GM21367 (cell line): Measurements from ENCODE around the gene IGSF22.

ENCODE experiments used
- ATAC-seq: cut with Tn5 transposase; IDR thresholded peaks from one replicate; pipeline ENCODE4 v1.9.1; 2021; ENCODE audit not compliant: unreplicated experiment

Gene IGSF22

DNA sequence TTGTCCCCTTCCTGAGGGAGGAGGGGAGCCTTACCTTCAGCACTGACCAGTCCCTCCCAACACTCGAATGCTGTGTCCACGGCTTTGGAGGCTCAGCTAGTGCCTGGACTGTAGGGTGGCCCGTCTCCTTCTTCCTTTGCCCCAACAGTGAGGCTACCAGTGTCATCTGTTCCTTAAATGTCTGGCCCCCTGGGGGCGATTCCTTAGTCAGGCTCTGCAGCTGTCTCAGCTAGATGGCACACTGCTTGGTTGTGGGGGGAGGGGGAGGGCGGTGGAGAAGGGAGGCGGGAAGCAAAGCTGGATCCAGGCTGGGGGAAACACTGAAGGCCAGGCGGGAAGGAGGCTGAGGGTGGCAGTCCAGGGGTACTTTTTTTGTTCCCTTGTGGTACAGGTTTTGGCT is at the start of gene IGSF22:
Gene IGSF22 (minus strand): TSS at position 149 of the 400 bp plus-strand sequence. CDS start 1,952 bp downstream, outside the sequence.
- no peak for ATAC-seq

DNA sequence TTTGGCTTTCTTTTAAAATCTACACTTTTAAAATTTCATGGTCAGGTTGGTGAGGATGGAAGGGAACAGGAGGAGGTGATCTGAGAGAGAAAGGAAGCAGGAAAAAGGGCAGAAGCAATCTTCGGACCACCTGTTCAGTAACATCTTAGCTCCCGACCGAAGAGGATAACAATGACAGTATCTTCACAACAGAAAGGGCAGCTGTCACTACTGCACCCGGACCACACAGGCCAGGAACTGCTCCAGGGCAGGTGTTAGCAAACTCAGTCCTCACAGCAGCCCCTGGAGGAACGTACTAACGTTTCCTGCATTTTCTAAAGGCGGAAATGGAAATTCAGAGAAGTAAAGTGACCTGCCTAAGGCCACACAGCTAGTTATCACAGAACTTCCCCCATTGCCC is 48.8 kb upstream of the IGSF22 start:
- ATAC-seq = no peak

DNA sequence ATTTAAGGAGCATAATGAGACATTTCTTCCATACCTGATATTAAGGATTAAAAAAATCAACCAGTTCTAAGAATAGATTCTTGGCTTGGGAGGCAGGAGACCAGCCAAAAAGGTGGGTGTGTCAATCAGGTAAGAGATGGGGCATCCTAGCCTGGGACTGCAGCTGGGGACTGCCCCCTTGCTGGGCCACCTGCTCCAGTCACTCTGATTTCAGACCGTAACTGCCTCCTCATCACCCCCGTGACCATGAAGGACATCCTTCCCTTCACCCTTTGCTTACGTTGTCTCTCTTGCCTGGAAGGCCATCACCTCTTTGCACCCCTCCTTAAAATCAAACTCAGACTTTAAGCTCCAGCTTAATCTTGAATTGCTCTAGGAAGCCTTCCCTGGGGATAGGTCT is 47.7 kb upstream of the IGSF22 start:
- no peak for ATAC-seq

DNA sequence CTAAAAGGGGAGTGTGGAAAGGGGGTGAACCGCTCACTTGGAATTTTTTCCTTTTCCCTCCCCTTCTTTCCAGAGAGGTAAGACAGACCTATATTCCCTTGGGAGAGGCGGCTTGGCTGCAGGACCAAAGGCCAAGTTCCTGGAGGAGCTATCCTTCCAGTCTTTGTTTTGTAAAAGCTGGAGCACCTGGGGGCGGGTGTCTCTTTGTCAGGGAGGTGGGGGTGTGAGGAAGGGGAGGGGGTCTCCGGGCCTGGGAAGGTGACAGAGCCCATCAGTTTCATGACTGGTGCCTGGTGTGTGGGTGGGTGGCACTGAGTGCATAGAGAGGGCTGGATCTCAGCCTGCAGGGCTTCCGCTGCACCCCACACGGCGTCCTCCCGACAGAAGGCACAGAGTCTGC is 47.1 kb upstream of the IGSF22 start:
- no peak for ATAC-seq

DNA sequence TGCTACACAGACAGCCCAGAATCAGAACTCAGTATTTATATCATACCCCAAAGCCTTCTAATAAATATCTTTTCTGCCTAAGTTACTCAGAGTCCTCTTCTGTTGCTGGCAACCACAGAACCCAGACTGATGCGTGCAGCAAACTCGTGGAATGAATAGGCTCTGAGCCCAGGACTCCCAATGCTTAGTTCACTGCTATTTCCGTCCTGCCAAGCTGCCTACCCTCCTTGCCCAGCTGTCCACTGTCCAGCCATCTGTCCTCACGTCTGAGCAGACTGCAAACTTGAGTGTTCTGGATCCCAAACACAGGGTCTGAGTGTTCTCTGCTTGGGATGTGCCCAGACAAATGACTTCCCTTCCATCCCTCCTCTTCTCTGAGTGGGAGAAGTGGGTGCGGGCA is 46.2 kb upstream of the IGSF22 start:
- ATAC-seq = no peak

DNA sequence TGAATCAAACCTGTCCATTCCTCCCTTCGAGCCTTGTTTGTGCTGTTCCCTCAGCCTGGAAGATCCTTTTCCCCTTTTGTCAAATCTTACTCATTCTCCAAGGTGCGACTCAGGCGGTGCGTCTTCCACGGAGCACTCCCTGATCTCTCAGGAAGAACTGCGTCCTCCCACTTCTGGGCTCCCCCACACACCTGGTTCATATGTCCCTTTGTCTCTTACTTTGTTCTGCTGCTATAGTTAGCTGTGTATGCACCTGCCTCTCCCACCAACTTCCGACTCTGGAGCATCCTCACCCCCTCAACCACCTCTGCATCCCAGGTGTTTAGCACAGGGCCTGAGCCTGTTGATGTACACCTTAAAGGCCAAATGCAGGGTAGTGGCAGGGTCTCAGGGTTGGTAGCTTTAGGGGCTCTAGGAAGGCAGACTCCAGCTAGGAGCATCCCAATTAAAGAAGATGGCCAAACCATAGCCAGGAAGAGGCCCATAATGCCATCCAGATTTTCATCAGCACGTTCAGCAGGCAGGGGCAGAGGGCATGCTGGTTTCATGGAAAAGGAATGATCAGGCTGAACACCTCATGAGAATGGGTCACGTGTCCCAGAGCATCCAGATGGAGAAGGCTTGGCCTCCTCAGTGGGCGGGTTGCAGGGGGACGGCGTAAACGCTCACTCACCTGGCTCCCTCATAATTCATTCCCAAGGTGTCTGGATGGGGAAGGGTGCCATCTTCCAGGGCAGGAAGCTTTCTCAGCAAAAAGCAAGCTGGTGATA is 45.5 kb upstream of the IGSF22 start:
- ATAC-seq = no peak

DNA sequence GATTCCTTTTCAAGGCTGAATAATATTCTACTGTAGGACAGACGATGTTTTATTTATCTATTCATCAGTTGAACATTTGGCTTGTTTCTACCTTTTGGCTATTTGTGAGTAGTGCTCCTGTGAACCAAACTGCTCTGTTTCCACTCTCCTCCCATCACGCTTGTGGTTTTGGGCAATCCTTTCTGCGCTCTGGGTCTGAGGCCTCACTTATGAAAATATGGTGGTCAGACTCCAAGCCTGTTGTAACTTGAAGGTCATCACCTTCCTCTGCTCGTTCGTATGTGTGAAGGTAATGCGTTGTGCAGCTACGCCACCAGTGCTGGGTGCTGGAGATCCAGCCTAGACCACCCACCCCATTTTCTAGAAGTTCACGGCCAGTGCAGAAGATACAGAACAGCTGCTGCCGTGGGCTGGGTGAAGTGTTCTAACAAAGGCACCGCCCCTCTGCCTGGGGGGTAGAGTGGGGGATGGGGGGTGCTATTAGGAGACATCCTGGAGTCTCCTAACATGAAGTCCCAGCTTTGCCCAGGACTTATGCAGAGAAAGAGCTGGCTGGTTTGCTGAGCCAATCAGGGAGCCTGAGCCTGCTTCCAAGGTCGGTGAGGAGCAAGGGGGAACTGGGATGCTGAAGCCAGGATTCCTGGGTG is 44.6 kb upstream of the IGSF22 start:
- ATAC-seq = no peak

DNA sequence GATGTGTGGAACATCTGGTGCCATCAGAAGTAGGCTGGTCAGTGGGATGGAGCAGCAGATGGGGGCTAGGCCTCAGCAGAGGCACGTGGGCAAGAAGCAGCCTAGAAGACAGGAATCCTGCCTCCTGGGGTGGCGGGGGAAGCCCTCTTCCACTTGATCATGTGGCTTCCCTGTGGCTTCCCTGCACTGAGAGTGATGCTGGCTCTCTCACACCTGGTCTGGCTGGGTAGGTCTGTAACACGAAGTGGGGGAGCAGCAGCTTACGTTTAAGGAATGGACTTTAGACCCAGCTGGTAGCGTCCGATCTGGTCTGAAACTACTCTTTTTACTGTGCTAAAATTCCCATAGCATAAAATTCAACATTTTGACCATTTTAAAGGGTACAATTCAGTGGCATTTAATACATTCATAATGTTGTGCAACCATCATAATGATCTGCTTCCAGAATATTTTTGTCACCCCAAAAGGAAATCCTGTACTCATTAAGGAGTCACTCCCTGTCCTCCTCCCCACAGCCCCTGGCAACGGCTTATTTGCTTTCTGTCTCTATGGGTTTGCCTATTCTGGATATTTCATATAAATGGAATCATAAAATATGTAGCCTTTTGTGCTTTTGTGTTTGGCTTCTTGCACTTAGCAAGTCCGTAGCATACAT is 43.9 kb upstream of the IGSF22 start:
- ATAC-seq = peak; percentile 29

DNA sequence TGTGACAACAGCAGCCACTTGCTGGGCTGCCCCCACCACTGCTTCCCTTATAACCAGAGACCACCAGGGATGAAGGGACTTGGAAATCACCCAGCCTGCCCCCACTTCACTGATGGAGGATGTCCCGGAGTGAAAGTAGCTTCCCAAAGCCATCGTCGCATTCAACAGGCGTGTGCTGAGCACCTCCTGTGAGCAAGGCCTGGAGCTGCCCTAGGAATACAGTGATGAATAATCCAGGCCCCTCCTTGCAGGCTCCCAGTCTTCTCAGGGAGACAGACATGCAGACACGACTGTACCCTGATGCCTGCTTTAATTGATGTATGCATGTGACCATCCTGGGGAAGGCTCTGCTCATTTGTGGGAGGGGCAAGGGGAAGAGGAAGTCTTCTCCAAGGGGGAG is 43.0 kb upstream of the IGSF22 start:
- ATAC-seq = no peak

DNA sequence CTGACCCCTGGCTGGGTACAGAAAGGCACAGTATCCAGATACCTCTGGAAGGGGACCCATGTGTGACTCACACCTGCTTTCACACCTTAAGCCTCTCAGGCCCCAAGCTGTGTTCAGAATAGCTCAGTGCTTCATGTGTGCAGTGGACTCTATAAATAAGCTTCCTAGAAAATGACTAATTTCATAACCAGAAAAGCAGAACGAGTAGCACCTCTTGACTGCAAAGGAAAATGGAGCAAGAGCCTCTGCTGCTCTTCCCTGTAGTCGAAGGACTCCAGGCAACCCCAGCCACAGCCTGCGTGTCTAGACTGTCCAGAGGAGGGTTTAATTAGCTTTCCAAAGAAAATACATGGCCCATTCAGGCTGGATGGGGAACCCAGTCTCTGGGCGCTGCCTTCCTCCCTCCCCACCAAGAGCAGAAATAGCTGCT is 42.5 kb upstream of the IGSF22 start:
- peak; percentile 92 for ATAC-seq

DNA sequence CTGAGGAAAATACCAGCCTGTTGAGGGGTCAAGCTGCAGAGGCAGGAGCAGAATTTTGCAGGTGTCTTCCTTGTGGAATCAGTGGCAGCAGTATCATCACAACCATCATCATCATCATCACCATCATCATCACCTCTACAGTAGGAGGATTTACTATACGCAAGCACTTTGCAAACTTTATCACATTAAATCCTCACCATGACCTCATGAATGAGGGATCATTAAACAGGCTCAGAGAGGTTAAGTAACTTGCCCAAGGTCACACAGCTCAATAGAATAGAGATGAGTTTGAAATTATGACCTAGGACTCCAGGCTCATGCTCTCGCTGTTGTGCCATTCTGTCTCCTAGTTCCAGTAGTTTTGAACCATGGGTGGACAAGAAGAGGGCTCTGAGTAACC is 40.0 kb upstream of the IGSF22 start:
- ATAC-seq = no peak

DNA sequence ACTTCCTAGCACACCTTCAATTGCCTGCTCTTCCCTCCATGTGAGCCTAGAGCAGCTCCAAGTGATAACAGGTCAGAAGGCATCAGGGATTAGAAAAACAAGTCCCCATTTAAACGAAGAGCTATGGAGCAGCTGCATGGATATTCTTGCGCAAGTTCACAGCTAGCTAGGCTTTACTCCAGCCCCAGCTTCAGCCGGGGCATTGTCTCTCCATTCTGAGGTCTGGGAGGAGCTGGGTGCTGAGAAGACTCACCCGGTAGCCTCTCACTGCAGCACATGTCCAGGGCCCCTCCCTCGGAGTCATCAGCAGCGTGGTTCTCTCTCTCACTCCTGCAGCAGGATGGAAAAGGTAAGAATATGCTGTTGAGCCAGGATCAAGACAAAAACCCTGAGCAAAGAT is 39.6 kb upstream of the IGSF22 start:
- ATAC-seq = no peak

DNA sequence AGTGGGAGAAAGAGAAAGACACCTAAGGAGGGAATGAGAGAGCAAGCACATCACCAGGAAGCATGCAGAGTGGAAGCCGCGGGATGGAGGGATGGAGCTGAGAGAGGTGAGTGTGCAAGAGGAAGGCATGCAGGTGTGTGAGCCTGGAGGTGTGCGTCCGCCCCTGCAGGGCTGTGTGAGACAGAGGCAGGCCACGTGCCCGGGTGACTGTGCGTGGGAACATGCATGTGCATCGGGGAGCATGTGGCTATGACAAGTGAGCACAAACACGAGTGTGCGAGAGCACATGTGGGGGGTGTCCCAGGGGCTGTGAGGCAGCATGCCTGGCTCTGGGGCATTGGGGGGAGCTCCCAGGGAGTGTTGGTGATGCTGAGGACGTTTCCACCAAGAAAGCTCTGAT is 35.8 kb upstream of the IGSF22 start:
- no peak for ATAC-seq

DNA sequence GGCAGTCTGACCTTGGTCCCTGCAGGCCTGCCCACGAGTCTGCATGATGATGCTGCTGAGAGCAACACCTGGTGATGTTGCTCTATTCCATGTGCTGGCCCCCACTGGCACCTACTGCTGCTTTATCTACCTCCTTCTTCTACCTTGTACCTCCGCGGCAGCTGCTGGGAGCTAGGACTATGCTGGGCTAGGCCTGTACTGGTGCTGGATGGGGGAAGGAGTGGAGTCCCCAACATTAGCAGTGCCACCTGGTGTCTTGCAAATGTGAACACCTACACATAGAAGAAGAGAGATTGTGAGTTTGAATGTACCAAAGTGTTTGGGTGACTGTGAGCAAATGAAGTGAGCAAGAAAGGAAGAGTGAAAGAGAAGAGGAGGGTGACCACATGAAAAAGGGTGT is 35.2 kb upstream of the IGSF22 start:
- no peak for ATAC-seq

DNA sequence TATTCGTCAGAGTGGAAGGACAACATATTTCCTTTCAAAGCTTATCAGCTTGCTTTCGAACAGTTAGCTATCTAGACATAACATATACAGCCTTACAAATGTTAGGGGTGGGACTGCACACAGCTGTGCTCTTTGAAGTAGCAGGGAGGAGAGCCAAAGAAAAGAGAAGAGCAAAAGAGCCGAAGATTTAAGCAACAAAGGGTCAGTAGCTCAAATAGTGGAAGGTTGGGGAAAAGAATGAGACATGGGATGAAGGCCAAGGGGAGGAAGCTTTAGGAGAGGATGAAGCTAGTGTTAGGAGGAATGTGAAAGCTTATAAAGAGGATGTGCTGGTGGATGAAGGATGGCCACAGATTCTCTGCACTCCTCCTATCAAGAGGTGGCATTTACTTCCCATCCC is 31.8 kb upstream of the IGSF22 start:
- no peak for ATAC-seq

DNA sequence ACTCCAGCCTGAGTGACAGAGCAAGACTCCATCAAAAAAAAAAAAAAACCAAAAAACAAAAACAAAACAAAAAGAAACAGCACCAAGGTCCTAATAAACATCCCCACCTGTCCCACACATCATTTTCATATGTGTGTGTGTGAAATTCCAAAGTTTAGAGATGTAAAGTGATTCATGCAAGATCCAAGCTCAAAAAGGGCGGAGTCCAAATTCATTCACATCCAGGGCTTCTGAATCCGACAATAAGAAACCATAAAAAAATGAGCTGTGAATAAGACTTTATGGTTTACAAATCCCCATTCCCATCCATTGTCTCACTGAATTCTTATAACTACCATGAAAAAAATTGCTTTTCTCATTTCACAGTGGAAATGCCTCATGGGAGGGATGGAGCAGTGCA is 30.9 kb upstream of the IGSF22 start:
- ATAC-seq = no peak

DNA sequence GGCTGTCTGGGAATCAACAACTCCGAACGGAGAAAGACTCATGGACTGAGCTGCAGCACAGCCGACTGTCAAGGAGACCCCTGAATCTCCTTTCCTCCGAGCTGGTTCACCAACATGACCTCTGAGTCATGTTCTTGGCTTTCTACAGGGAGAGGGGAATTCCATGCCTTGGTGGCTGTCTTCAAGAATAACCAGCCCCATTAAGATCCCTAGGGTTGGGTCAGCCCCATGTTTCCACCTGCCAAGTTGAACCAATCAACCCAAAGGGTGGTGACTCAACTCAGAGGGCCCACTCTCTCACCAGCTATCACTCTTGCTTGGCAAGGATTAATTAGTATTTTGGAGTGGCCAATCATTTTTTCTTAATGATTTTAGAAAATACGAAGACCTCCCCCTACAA is 28.3 kb upstream of the IGSF22 start:
- no peak for ATAC-seq

DNA sequence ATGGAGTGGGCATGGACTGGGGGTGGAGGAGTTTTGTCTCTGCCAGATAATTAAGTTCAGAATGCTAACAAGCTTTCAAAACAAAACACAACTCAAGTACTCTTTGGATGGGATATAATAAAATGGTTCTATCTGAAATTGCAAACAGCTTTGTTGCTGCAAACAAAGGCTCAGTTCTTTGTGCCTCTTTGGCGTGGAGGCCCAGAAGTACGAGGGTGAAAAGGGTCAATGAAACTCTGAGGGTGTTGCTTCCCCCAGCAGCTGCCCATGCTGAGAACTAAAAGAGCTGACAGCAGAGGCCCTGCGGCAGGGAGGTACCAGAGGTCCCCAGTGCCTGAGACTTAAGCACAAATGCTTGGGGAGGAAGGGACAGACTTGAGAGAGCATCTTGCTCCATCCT is 26.5 kb upstream of the IGSF22 start:
- ATAC-seq = no peak

DNA sequence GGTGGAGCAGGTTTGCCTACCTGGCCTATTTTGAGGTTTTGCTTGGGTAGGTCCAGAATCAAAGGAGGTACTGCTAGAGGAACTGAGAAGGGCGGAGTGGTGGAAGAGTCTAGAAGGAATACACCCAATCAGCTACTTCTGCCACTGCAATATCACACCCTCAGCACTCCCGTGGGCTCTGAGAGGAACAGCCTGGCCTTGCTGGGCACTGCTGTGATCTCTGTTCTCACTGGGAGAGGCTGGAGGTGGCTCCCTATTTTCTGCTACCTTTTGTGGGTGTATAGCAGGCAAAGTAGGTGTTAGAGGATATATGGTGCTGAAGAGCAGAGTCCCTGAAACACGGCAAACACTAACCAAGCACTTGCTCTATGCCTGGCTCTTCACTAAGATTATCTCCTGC is 25.0 kb upstream of the IGSF22 start:
- ATAC-seq = no peak

DNA sequence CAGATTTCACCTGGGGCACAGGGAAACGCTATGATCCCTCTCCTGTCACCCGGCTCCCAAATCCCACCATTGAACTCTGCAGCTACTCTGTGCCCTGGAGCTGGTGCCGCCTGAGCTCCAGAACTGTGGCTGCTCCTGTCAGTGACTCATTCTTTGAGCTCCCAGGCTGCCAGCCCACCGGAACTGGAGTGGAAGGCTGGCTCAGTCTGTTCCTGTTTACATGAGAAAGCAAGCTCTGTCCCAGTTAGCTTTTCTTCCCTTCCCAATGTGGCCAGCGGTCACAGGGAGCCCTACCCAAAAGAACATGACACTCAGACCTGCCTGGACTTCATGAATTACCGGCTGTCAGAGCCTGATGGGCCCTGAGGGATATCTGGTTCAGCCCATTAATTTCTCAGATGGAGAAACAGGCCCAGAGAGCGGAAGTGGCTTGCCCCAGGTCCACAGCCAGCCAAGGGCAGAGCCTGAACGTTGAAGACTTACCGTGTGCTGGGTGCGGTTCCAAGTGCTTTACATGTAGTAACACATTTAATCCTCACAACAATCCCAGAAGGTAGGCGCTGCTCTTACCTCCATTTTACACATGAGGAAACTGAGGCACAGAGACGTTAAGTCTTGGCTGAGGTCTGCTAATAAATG is 23.8 kb upstream of the IGSF22 start:
- ATAC-seq = no peak

DNA sequence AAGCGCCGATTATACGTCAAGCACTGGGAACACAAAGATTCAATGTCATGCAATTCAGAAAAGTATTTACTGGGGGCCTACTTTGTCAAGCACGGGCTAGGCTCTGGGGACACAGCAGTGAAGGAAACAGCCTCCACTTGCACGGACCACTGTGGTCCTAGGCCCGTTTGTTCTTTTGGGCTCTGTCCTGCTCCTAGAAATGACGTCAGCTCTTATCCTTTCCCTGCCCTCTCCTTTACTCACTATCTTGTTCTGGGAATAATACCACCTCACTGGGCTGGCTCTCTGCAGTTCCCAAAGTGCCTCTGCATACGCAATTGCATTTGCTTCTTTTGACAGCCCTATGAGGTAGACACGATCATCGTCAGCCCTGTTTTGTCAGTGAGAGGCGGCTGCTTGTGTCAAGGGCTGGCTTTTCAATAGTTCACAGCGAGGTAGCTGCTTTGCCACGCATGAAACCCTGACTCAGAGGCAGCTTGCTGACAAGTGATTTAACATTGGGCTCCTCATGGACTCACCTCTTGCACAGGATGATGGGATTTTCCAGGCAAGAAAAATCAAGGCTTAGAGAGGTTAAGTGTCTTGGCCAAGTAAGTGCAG is 22.9 kb upstream of the IGSF22 start:
- ATAC-seq = no peak
